Activated CD4-positive, alpha-beta memory T cell treated with anti-CD3 and anti-CD28 coated beads, Interleukin-2, amount 10 ng/mL, durations not matched to agents 7 days and 5 days (primary cell): ENCODE measurements around the gene CEP63. TPM values are rescaled to one million over a fixed set of nuclear protein-coding genes. Genes with fewer than 3 reads are reported as not detected.

Experiments used
- CTCF ChIA-PET: fragments of 350-600 bp; sonication (Branson Sonifier 250); formaldehyde crosslinking; loops from one replicate; lab custom pipeline; 2021; ENCODE audit warnings: antibody characterized with exemption, inconsistent platforms; lab: Charles Lee
- POLR2A ChIA-PET: fragments of 350-600 bp; sonication (Branson Sonifier 250); formaldehyde crosslinking; loops from one replicate; lab custom pipeline; 2021; ENCODE audit warnings: antibody characterized with exemption; lab: Charles Lee
- DNase-seq: peaks from one replicate; pipeline ENCODE4 v3.0.0-alpha.2; 2020
- H3K27ac Mint-ChIP-seq: one replicate; pipeline ENCODE4 v1.8.0; 2021; ENCODE audit warnings: mild to moderate bottlenecking, mixed read lengths
- H3K27me3 Mint-ChIP-seq: one replicate; pipeline ENCODE4 v1.8.0; 2021; ENCODE audit warnings: mixed read lengths
- H3K36me3 Mint-ChIP-seq: one replicate; pipeline ENCODE4 v1.8.0; 2021; ENCODE audit warnings: low read depth, mixed read lengths
- H3K4me1 Mint-ChIP-seq: one replicate; pipeline ENCODE4 v1.8.0; 2021; ENCODE audit warnings: mixed read lengths
- H3K4me3 Mint-ChIP-seq: one replicate; pipeline ENCODE4 v1.8.0; 2021; ENCODE audit warnings: mild to moderate bottlenecking, mixed read lengths
- H3K9me3 Mint-ChIP-seq: one replicate; pipeline ENCODE4 v1.8.0; 2021; ENCODE audit warnings: mixed read lengths
- total RNA-seq, 2 experiments: library from RNA; stranded (reverse); gene quantifications; one replicate each; pipeline ENCODE4 v1.2.3, GENCODE V29; 2021

The CEP63 gene
- total RNA-seq, 2 experiments from 2014 or later, result 22.4 to 24.2 TPM

- DNase-seq, result no peak
- H3K4me3 Mint-ChIP-seq, result no peak overlapping the region
- POLR2A ChIA-PET, result no interaction called here
- peaks cover 25% of the 10 kb centered on the region for H3K4me1 Mint-ChIP-seq
- H3K27ac Mint-ChIP-seq, result no peak overlapping the region
- H3K36me3 Mint-ChIP-seq, result peaks cover 52% of the 10 kb centered on the region
- H3K9me3 Mint-ChIP-seq, result no peaks in the 10 kb centered on the region
- CTCF ChIA-PET, result no interaction called here
- peaks cover 6% of the 10 kb centered on the region for H3K27me3 Mint-ChIP-seq
Measured at GRCh38 chr3:134495980-134496379, 10.1 kb downstream of the CEP63 start.

GRCh38 chr3:134496471-134497071 is 10.7 kb downstream of the CEP63 start:
- H3K4me1 Mint-ChIP-seq, result peaks cover 25% of the 10 kb centered on the region
- H3K9me3 Mint-ChIP-seq, result no peaks in the 10 kb centered on the region
- H3K4me3 Mint-ChIP-seq, result no peak overlapping the region
- H3K27ac Mint-ChIP-seq, result no peak overlapping the region
- peaks cover 57% of the 10 kb centered on the region for H3K36me3 Mint-ChIP-seq
- H3K27me3 Mint-ChIP-seq, result peaks cover 6% of the 10 kb centered on the region
- CTCF ChIA-PET, result no interaction called here
- POLR2A ChIA-PET, result no interaction called here
- no peak for DNase-seq

GRCh38 chr3:134503266-134503665 is 17.4 kb downstream of the CEP63 start:
- no peak overlapping the region for H3K27ac Mint-ChIP-seq
- H3K4me1 Mint-ChIP-seq, result no peaks in the 10 kb centered on the region
- no peak for DNase-seq
- peaks cover 20% of the 10 kb centered on the region for H3K9me3 Mint-ChIP-seq
- H3K36me3 Mint-ChIP-seq, result peaks cover 80% of the 10 kb centered on the region
- ChIA-PET POLR2A (no interaction called here), CTCF (no interaction called here)
- H3K4me3 Mint-ChIP-seq, result no peak overlapping the region
- H3K27me3 Mint-ChIP-seq, result peaks cover 6% of the 10 kb centered on the region

- CTCF ChIA-PET, result no interaction called here
- H3K9me3 Mint-ChIP-seq, result peaks cover 22% of the 10 kb centered on the region
- peaks cover 80% of the 10 kb centered on the region for H3K36me3 Mint-ChIP-seq
- DNase-seq, result no peak
- POLR2A ChIA-PET, result no interaction called here
- H3K27ac Mint-ChIP-seq, result no peak overlapping the region
- H3K27me3 Mint-ChIP-seq, result no peaks in the 10 kb centered on the region
- H3K4me3 Mint-ChIP-seq, result no peak overlapping the region
- H3K4me1 Mint-ChIP-seq, result no peaks in the 10 kb centered on the region
Measured at GRCh38 chr3:134504132-134504531, 18.3 kb downstream of the CEP63 start.

DNA sequence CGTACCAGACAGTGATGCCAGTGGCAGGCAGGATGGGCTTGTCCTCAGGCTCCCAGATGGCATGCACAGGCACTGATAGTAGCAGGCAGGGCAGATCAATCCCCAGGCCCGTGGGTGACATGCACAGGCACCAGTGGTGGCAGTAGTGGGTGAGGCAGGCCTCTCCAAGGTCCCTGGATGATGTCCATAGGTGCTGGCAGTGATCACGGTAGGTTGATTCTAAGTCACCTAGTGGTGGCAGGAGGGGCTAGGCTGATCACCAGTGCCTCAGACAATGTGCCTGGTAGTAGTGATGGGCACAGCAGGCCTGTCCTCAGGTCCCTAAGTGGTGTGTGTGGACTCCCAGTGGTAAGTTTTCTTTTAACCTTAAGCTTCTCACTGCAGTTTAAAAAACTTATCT is 19.6 kb downstream of the CEP63 start:
- no peaks in the 10 kb centered on the region for H3K27me3 Mint-ChIP-seq
- POLR2A ChIA-PET, result no interaction called here
- CTCF ChIA-PET, result no interaction called here
- no peaks in the 10 kb centered on the region for H3K4me1 Mint-ChIP-seq
- no peak for DNase-seq
- H3K36me3 Mint-ChIP-seq, result peaks cover 80% of the 10 kb centered on the region
- H3K9me3 Mint-ChIP-seq, result peaks cover 22% of the 10 kb centered on the region
- no peak overlapping the region for H3K27ac Mint-ChIP-seq
- no peak overlapping the region for H3K4me3 Mint-ChIP-seq

DNA sequence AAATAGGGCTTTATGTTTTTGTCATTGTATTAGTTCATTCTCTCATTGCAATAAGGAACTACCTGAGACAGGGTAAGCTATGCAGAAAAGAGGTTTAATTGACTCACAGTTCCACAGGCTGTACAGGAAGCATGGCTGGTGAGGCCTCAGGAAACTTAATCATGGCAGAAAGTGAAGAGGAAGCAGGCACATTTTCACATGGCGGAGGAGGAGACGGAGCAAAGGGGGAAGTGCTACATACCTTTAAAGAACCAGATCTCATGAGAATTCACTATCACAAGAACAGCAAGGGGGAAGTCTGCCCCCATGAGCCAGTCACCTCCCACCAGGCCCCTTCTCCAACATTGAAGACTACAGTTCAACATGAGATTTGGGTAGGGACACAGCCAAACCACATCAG is 25.6 kb downstream of the CEP63 start:
- peaks cover 50% of the 10 kb centered on the region for H3K36me3 Mint-ChIP-seq
- H3K4me1 Mint-ChIP-seq, result peaks cover 2% of the 10 kb centered on the region
- H3K27ac Mint-ChIP-seq, result no peak overlapping the region
- POLR2A ChIA-PET, result no interaction called here
- H3K4me3 Mint-ChIP-seq, result no peak overlapping the region
- peaks cover 2% of the 10 kb centered on the region for H3K9me3 Mint-ChIP-seq
- no peaks in the 10 kb centered on the region for H3K27me3 Mint-ChIP-seq
- no peak for DNase-seq
- CTCF ChIA-PET, result no interaction called here

DNA sequence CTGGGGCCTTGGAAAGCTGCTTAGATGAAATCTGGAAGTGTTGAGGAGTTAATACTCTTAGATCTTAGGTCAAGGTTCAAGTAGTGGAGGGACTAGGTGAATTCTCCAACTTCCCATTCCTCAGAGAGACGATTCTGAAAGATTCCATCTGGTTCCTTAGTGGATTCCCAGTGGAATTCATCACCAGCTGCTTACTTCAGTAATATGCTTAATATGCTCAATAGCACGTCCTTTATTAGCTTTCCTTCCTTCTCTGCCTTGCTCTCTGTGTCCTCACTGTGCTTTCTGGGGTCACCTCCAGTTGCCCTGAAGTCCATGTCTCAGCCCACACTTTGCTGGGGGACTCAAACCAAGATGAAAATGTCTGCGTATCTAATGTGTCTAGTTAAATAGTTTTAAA is 31.0 kb downstream of the CEP63 start:
- ChIA-PET POLR2A (no interaction called here), CTCF (no interaction called here)
- Mint-ChIP-seq H3K27ac (no peak overlapping the region), H3K36me3 (peaks cover 24% of the 10 kb centered on the region), H3K4me1 (peaks cover 3% of the 10 kb centered on the region), H3K9me3 (peaks cover 3% of the 10 kb centered on the region), H3K27me3 (no peaks in the 10 kb centered on the region), H3K4me3 (no peak overlapping the region)
- DNase-seq, result no peak

DNA sequence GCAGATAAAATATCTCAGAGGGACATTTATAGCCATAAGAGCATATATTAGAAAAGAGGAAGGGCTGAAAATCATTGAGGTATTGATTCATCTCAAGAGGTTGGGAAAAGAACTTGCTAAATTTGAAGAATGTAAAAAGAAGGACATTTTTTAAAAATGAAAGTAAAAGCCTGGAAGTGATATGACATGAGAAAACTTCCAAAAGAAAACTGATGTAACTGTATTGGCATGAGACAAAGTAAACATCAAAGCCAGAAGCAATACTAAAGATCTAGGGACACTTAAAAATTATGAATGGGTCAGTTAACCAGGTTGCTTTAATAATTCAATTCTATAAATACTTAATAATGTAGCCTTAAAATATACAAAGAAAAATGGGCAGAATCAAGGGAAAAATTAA is 31.9 kb downstream of the CEP63 start:
- Mint-ChIP-seq H3K9me3 (peaks cover 11% of the 10 kb centered on the region), H3K27me3 (no peaks in the 10 kb centered on the region), H3K36me3 (peaks cover 31% of the 10 kb centered on the region), H3K4me3 (no peak overlapping the region), H3K27ac (no peak overlapping the region), H3K4me1 (peaks cover 3% of the 10 kb centered on the region)
- ChIA-PET CTCF (no interaction called here), POLR2A (no interaction called here)
- DNase-seq, result no peak

GRCh38 chr3:134522541-134522940 is 36.7 kb downstream of the CEP63 start:
- H3K4me3 Mint-ChIP-seq, result no peak overlapping the region
- H3K4me1 Mint-ChIP-seq, result peaks cover 2% of the 10 kb centered on the region
- ChIA-PET CTCF (no interaction called here), POLR2A (no interaction called here)
- H3K27me3 Mint-ChIP-seq, result no peaks in the 10 kb centered on the region
- H3K27ac Mint-ChIP-seq, result no peak overlapping the region
- DNase-seq, result no peak
- peaks cover 57% of the 10 kb centered on the region for H3K36me3 Mint-ChIP-seq
- peaks cover 48% of the 10 kb centered on the region for H3K9me3 Mint-ChIP-seq

GRCh38 chr3:134525293-134525692 is 39.4 kb downstream of the CEP63 start:
- Mint-ChIP-seq H3K36me3 (peaks cover 52% of the 10 kb centered on the region), H3K9me3 (peaks cover 48% of the 10 kb centered on the region), H3K4me3 (no peak overlapping the region), H3K4me1 (no peaks in the 10 kb centered on the region), H3K27ac (no peak overlapping the region), H3K27me3 (no peaks in the 10 kb centered on the region)
- no peak for DNase-seq
- ChIA-PET CTCF (interaction anchor here (0.7 to 1.2 kb wide), 2 partner anchors 10 to 38 kb away, joined by 3 read pairs; no protein-coding TSS in a partner anchor), POLR2A (interaction anchor here (1.2 kb wide), 1 partner anchor 11 kb away, joined by 3 read pairs; no protein-coding TSS in a partner anchor)

GRCh38 chr3:134526319-134526718 is 40.5 kb downstream of the CEP63 start:
- DNase-seq, result no peak
- Mint-ChIP-seq H3K4me1 (no peaks in the 10 kb centered on the region), H3K27ac (no peak overlapping the region), H3K36me3 (peaks cover 52% of the 10 kb centered on the region), H3K4me3 (no peak overlapping the region), H3K9me3 (peaks cover 48% of the 10 kb centered on the region), H3K27me3 (no peaks in the 10 kb centered on the region)
- CTCF ChIA-PET, result no interaction called here
- POLR2A ChIA-PET, result no interaction called here

DNA sequence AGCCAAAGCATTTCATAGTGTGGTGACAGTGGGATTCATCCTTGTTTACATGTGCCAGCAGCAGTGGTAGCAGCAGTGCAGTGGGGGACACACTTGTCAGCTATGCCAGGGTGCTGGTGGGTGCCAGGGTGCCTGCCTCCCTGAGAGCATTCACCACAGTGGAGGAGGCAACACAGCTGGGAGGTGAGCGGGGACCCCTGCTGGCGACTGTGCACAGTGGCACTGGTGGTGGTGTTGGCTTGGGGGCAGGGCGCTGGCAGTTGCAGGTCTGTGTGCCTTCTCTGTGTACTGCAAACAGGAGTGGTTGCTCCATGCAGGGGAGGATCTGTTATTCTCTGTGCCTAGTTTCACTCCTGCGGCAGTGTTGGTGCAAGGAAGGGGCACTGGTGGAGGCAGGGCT is 41.2 kb downstream of the CEP63 start:
- H3K36me3 Mint-ChIP-seq, result peaks cover 52% of the 10 kb centered on the region
- ChIA-PET CTCF (no interaction called here), POLR2A (no interaction called here)
- H3K27ac Mint-ChIP-seq, result no peak overlapping the region
- no peak for DNase-seq
- H3K4me3 Mint-ChIP-seq, result no peak overlapping the region
- no peaks in the 10 kb centered on the region for H3K27me3 Mint-ChIP-seq
- peaks cover 43% of the 10 kb centered on the region for H3K9me3 Mint-ChIP-seq
- no peaks in the 10 kb centered on the region for H3K4me1 Mint-ChIP-seq

GRCh38 chr3:134527538-134528186 is 41.8 kb downstream of the CEP63 start:
- POLR2A ChIA-PET, result no interaction called here
- Mint-ChIP-seq H3K27ac (no peak overlapping the region), H3K4me1 (no peaks in the 10 kb centered on the region), H3K4me3 (no peak overlapping the region), H3K9me3 (peaks cover 38% of the 10 kb centered on the region), H3K27me3 (no peaks in the 10 kb centered on the region), H3K36me3 (peaks cover 47% of the 10 kb centered on the region)
- DNase-seq, result no peak
- CTCF ChIA-PET, result no interaction called here

GRCh38 chr3:134533493-134533892 is 47.6 kb downstream of the CEP63 start:
- H3K36me3 Mint-ChIP-seq, result peaks cover 20% of the 10 kb centered on the region
- POLR2A ChIA-PET, result no interaction called here
- H3K4me3 Mint-ChIP-seq, result no peak overlapping the region
- DNase-seq, result no peak
- H3K9me3 Mint-ChIP-seq, result no peaks in the 10 kb centered on the region
- no peaks in the 10 kb centered on the region for H3K27me3 Mint-ChIP-seq
- H3K27ac Mint-ChIP-seq, result no peak overlapping the region
- CTCF ChIA-PET, result interaction anchor here (1.2 kb wide), 1 partner anchor 67 kb away, joined by 5 read pairs; no protein-coding TSS in a partner anchor
- no peaks in the 10 kb centered on the region for H3K4me1 Mint-ChIP-seq
